Nephron progenitor cell (in vitro differentiated cells): ENCODE results near the gene DDX50.

Experiments
- DNase-seq: peaks from one replicate; pipeline ENCODE4 v3.0.0; 2021
- H3K27ac Mint-ChIP-seq: 2 replicates; pipeline ENCODE4 v1.8.0; 2021; ENCODE audit warnings: mild to moderate bottlenecking, moderate library complexity, mixed read lengths
- H3K27me3 Mint-ChIP-seq: 2 replicates; pipeline ENCODE4 v1.8.0; 2021; ENCODE audit warnings: mild to moderate bottlenecking, low read depth, mixed read lengths; ENCODE audit not compliant: poor library complexity
- H3K36me3 Mint-ChIP-seq: 2 replicates; pipeline ENCODE4 v1.8.0; 2021; ENCODE audit warnings: low read depth, mixed read lengths
- H3K4me1 Mint-ChIP-seq: 2 replicates; pipeline ENCODE4 v1.8.0; 2021; ENCODE audit warnings: mixed read lengths
- H3K4me3 Mint-ChIP-seq: 2 replicates; pipeline ENCODE4 v1.8.0; 2021; ENCODE audit warnings: mild to moderate bottlenecking, moderate library complexity, mixed read lengths
- H3K9me3 Mint-ChIP-seq: 2 replicates; pipeline ENCODE4 v1.8.0; 2021; ENCODE audit warnings: mild to moderate bottlenecking, moderate library complexity, mixed read lengths
- CTCF ChIP-seq: fragments of 200-600 bp; sonication (generic); IDR thresholded peaks from 2 replicates; pipeline ENCODE4 v1.5.0; 2021; ENCODE audit warnings: antibody characterized with exemption

DDX50 gene

GRCh38 chr10:68895041-68895440, 6.1 kb upstream of the DDX50 start:
- Mint-ChIP-seq H3K4me1 (peaks cover 30% of the 10 kb centered on the region), H3K27ac (no peak overlapping the region), H3K27me3 (no peaks in the 10 kb centered on the region), H3K36me3 (peaks cover 20% of the 10 kb centered on the region), H3K4me3 (no peak overlapping the region), H3K9me3 (no peaks in the 10 kb centered on the region)
- no peak for TF ChIP-seq CTCF
- no peak for DNase-seq

- peak; percentile 49 for DNase-seq
- peaks cover 20% of the 10 kb centered on the region for H3K36me3 Mint-ChIP-seq
- H3K4me3 Mint-ChIP-seq, result no peak overlapping the region
- H3K4me1 Mint-ChIP-seq, result peaks cover 45% of the 10 kb centered on the region
- peak; percentile 52 for TF ChIP-seq CTCF
- no peaks in the 10 kb centered on the region for H3K27me3 Mint-ChIP-seq
- no peak overlapping the region for H3K27ac Mint-ChIP-seq
- no peaks in the 10 kb centered on the region for H3K9me3 Mint-ChIP-seq
Observed at GRCh38 chr10:68897336-68897741, 3.8 kb upstream of the DDX50 start.

GRCh38 chr10:68899186-68899745, 1.8 kb upstream of the DDX50 start:
- Mint-ChIP-seq H3K4me1 (peaks cover 56% of the 10 kb centered on the region), H3K27me3 (no peaks in the 10 kb centered on the region), H3K27ac (peak overlapping the region; percentile 99), H3K9me3 (no peaks in the 10 kb centered on the region), H3K4me3 (peak overlapping the region; percentile 19), H3K36me3 (peaks cover 13% of the 10 kb centered on the region)
- DNase-seq, result no peak
- TF ChIP-seq CTCF, result no peak

- Mint-ChIP-seq H3K27me3 (no peaks in the 10 kb centered on the region), H3K4me3 (peak overlapping the region; percentile 93), H3K9me3 (no peaks in the 10 kb centered on the region), H3K27ac (peak overlapping the region; percentile 99), H3K36me3 (peaks cover 13% of the 10 kb centered on the region), H3K4me1 (peaks cover 59% of the 10 kb centered on the region)
- no peak for TF ChIP-seq CTCF
- no peak for DNase-seq
Observed at GRCh38 chr10:68900427-68901104, 549 bp upstream of the DDX50 start.

GRCh38 chr10:68902382-68902781, 1.3 kb downstream of the DDX50 start:
- Mint-ChIP-seq H3K4me3 (peak overlapping the region; percentile 93), H3K36me3 (peaks cover 27% of the 10 kb centered on the region), H3K4me1 (peaks cover 55% of the 10 kb centered on the region), H3K27me3 (no peaks in the 10 kb centered on the region), H3K9me3 (no peaks in the 10 kb centered on the region), H3K27ac (peak overlapping the region; percentile 27)
- DNase-seq, result no peak
- no peak for TF ChIP-seq CTCF

GRCh38 chr10:68924593-68924992, 23.5 kb downstream of the DDX50 start:
- no peak for DNase-seq
- Mint-ChIP-seq H3K36me3 (peaks cover 58% of the 10 kb centered on the region), H3K27me3 (no peaks in the 10 kb centered on the region), H3K4me1 (no peaks in the 10 kb centered on the region), H3K27ac (no peak overlapping the region), H3K4me3 (no peak overlapping the region), H3K9me3 (no peaks in the 10 kb centered on the region)
- TF ChIP-seq CTCF, result no peak
